ENCODE data around the gene TTC21A.
A peak's percentile ranks its signal among the peaks of the same experiment; 100 is the strongest.

The TTC21A gene

GRCh38 chr3:39121621-39122020 lies 14.1 kb downstream of the TTC21A start:
- DNase-seq (ENCODE audit: low spot score): no peak

GRCh38 chr3:39122813-39123212 lies 15.3 kb downstream of the TTC21A start:
- DNase-seq (ENCODE audit: low spot score): no peak

GRCh38 chr3:39124876-39125840 lies 17.7 kb downstream of the TTC21A start:
- peak; percentile 54 for DNase-seq (ENCODE audit: low spot score)

GRCh38 chr3:39125841-39126500 lies 18.5 kb downstream of the TTC21A start:
- DNase-seq (ENCODE audit: low spot score): no peak

GRCh38 chr3:39126532-39127071 lies 19.1 kb downstream of the TTC21A start:
- peak; percentile 60 for DNase-seq (ENCODE audit: low spot score)

- DNase-seq (ENCODE audit: low spot score): no peak
Observed at GRCh38 chr3:39127269-39127907, 19.9 kb downstream of the TTC21A start.

- no peak for DNase-seq (ENCODE audit: low spot score)
Observed at GRCh38 chr3:39127908-39128304, 20.4 kb downstream of the TTC21A start.

GRCh38 chr3:39128951-39129350 lies 21.5 kb downstream of the TTC21A start:
- DNase-seq (ENCODE audit: low spot score): no peak

- DNase-seq (ENCODE audit: low spot score): no peak
Observed at GRCh38 chr3:39130026-39130425, 22.5 kb downstream of the TTC21A start.

GRCh38 chr3:39130693-39131265 lies 23.3 kb downstream of the TTC21A start:
- DNase-seq (ENCODE audit: low spot score): no peak

GRCh38 chr3:39132096-39133092 lies 24.9 kb downstream of the TTC21A start:
- no peak for DNase-seq (ENCODE audit: low spot score)

GRCh38 chr3:39133093-39133490 lies 25.6 kb downstream of the TTC21A start:
- DNase-seq (ENCODE audit: low spot score): no peak

GRCh38 chr3:39133822-39134221 lies 26.3 kb downstream of the TTC21A start:
- DNase-seq (ENCODE audit: low spot score): no peak

- no peak for DNase-seq (ENCODE audit: low spot score)
Observed at GRCh38 chr3:39134305-39134704, 26.8 kb downstream of the TTC21A start.

GRCh38 chr3:39135170-39135805 lies 27.8 kb downstream of the TTC21A start:
- DNase-seq (ENCODE audit: low spot score): no peak

GRCh38 chr3:39136533-39137434 lies 29.3 kb downstream of the TTC21A start:
- DNase-seq (ENCODE audit: low spot score): no peak

- DNase-seq (ENCODE audit: low spot score): no peak
Observed at GRCh38 chr3:39137435-39137936, 30.0 kb downstream of the TTC21A start.

- DNase-seq (ENCODE audit: low spot score): no peak
Observed at GRCh38 chr3:39137991-39138803, 30.7 kb downstream of the TTC21A start.

All from cerebellar cortex (tissue), 1 donor.